Astrocyte (in vitro differentiated cells and primary cell): ENCODE data around the gene ERC1.

Experiments used
- EZH2 ChIP-seq: IDR thresholded peaks from 2 replicates; pipeline ENCODE4 v1.6.1; 2012; ENCODE audit warnings: mild to moderate bottlenecking, low read length, inconsistent platforms; ENCODE audit not compliant: insufficient read depth
- TF ChIP-seq, protein P1 (sequence below): IDR thresholded peaks from 2 replicates; pipeline ENCODE4 v1.5.1; 2011; ENCODE audit warnings: low read depth, mild to moderate bottlenecking, inconsistent platforms, low read length, moderate library complexity; ENCODE audit not compliant: insufficient read depth

DNA sequence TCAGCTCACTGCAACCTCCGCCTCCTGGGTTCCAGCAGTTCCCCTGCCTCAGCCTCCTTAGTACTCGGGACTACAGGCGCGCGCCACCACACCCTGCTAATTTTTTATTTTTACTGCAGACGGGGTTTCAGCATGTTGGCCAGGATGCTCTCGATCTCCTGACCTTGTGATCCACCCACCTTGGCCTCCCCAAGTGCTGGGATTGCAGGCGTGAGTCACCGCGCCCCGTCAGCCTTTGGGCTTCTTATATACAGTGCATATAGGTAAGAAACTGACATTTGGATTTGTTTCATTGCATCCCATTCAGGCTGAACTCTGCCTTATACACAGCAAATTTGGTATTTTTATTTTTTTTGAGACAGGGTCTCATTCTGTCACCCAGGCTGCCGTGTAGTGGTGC, 176.8 kb downstream of the ERC1 start:
- TF ChIP-seq, protein P1, sequence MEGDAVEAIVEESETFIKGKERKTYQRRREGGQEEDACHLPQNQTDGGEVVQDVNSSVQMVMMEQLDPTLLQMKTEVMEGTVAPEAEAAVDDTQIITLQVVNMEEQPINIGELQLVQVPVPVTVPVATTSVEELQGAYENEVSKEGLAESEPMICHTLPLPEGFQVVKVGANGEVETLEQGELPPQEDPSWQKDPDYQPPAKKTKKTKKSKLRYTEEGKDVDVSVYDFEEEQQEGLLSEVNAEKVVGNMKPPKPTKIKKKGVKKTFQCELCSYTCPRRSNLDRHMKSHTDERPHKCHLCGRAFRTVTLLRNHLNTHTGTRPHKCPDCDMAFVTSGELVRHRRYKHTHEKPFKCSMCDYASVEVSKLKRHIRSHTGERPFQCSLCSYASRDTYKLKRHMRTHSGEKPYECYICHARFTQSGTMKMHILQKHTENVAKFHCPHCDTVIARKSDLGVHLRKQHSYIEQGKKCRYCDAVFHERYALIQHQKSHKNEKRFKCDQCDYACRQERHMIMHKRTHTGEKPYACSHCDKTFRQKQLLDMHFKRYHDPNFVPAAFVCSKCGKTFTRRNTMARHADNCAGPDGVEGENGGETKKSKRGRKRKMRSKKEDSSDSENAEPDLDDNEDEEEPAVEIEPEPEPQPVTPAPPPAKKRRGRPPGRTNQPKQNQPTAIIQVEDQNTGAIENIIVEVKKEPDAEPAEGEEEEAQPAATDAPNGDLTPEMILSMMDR = no peak
- no peak for TF ChIP-seq EZH2
